SU-DHL-6 (cell line): Measurements from ENCODE around the gene CFAP43.

Source experiments
- H2AFZ ChIP-seq: fragments of 200-600 bp; sonication (generic); 2 replicates; pipeline ENCODE4 v1.6.1; 2014; ENCODE audit warnings: low read depth, mild to moderate bottlenecking, moderate library complexity, mixed read lengths, antibody characterized with exemption, low read length; ENCODE audit not compliant: severe bottlenecking
- H3F3A ChIP-seq: fragments of 200-600 bp; shearing (Covaris generic); 2 replicates; pipeline ENCODE4 v1.6.0; 2016; ENCODE audit warnings: antibody characterized with exemption, mild to moderate bottlenecking; ENCODE audit not compliant: insufficient read depth
- H3K27ac ChIP-seq: fragments of 200-600 bp; sonication (generic); 2 replicates; pipeline ENCODE4 v1.5.1; 2016; ENCODE audit warnings: low read depth, mild to moderate bottlenecking, low read length, moderate library complexity, mixed read lengths
- H3K27me3 ChIP-seq: fragments of 200-600 bp; sonication (generic), shearing (Covaris generic); 2 replicates; pipeline ENCODE4 v1.6.0; 2014; ENCODE audit warnings: mild to moderate bottlenecking, low read length
- H3K36me3 ChIP-seq: fragments of 200-600 bp; sonication (generic); 2 replicates; pipeline ENCODE4 v1.6.1; 2014; ENCODE audit warnings: mild to moderate bottlenecking, low read length, mixed read lengths
- H3K4me2 ChIP-seq: fragments of 300-600, 200-600 bp; shearing (Covaris generic), sonication (generic); 2 replicates; pipeline ENCODE4 v1.6.0; 2014; ENCODE audit warnings: low read length, low read depth, mild to moderate bottlenecking; ENCODE audit not compliant: poor library complexity, severe bottlenecking
- H3K4me3 ChIP-seq: fragments of 200-600 bp; sonication (generic); 2 replicates; pipeline ENCODE4 v1.5.1; 2014; ENCODE audit warnings: antibody characterized with exemption, low read length, mild to moderate bottlenecking, mixed read lengths; ENCODE audit not compliant: insufficient read depth, poor library complexity, severe bottlenecking
- H3K79me2 ChIP-seq: fragments of 200-600 bp; sonication (generic); 2 replicates; pipeline ENCODE4 v1.6.1; 2014; ENCODE audit warnings: mild to moderate bottlenecking, low read length, moderate library complexity; ENCODE audit not compliant: insufficient read depth
- H3K9ac ChIP-seq: fragments of 200-600 bp; sonication (generic); 2 replicates; pipeline ENCODE4 v1.7.0; 2014; ENCODE audit warnings: mild to moderate bottlenecking, low read length
- H3K9me2 ChIP-seq: fragments of 200-600 bp; sonication (generic); replicated peaks from 2 replicates; pipeline ENCODE4 v1.6.1; 2014; ENCODE audit warnings: low read length; ENCODE audit not compliant: insufficient read depth
- H3K9me3 ChIP-seq: fragments of 200-600 bp; sonication (generic); 2 replicates; pipeline ENCODE4 v1.6.1; 2014; ENCODE audit warnings: low read length, mixed read lengths; ENCODE audit not compliant: insufficient read depth
- H4K20me1 ChIP-seq: fragments of 200-600 bp; sonication (generic); 2 replicates; pipeline ENCODE4 v1.6.1; 2014; ENCODE audit warnings: low read depth, mild to moderate bottlenecking, antibody characterized with exemption, low read length, moderate library complexity, mixed read lengths
- CTCF ChIP-seq: fragments of 200-600 bp; sonication (generic); IDR thresholded peaks from one replicate; pipeline ENCODE4 v1.5.1; 2017; ENCODE audit warnings: antibody characterized with exemption, mild to moderate bottlenecking, low read length, moderate library complexity; ENCODE audit not compliant: insufficient read depth, poor library complexity, severe bottlenecking
- EZH2phosphoT487 ChIP-seq: fragments of 200-600 bp; sonication (generic), shearing (Covaris generic); conservative IDR thresholded peaks from 2 replicates; pipeline ENCODE4 v1.6.1; 2018; ENCODE audit warnings: mild to moderate bottlenecking, antibody characterized with exemption, low read length, moderate library complexity, mixed read lengths

CFAP43 gene

GRCh38 chr10:104209575-104210198 lies 22.5 kb downstream of the CFAP43 start:
- H3K36me3 ChIP-seq = no peaks in the 10 kb centered on the region
- no peaks in the 10 kb centered on the region for H4K20me1 ChIP-seq
- no peaks in the 10 kb centered on the region for H3K9me3 ChIP-seq
- H3F3A ChIP-seq = no peaks in the 10 kb centered on the region
- H2AFZ ChIP-seq = no peak overlapping the region
- no peak overlapping the region for H3K9ac ChIP-seq
- no peak for TF ChIP-seq EZH2phosphoT487
- no peak for TF ChIP-seq CTCF
- H3K79me2 ChIP-seq = no peaks in the 10 kb centered on the region
- no peaks in the 10 kb centered on the region for H3K9me2 ChIP-seq
- no peak overlapping the region for H3K27ac ChIP-seq
- H3K27me3 ChIP-seq = no peaks in the 10 kb centered on the region; the same call in 1 of the 2 replicates
- no peak overlapping the region for H3K4me3 ChIP-seq
- H3K4me2 ChIP-seq = no peak overlapping the region

DNA sequence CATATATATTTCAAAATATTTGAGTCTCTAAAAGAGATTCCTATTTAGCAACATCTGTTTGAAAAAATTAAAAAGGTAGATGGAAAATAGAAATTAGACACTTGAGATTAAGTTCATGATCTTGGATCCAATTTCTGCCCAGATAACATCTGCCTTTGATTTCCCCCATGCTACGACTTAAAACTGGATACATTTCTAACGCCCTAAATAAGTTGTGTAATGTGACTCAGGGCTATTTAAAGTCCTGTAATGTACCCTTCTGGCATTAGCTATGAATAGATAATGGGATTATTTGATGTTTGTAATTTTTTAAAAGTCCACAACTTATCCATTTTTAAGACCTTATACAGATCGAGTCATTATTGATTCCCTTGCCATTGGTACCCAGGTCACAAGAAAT lies 23.4 kb downstream of the CFAP43 start:
- Histone ChIP-seq H2AFZ (no peak overlapping the region), H3K27ac (no peak overlapping the region), H3K4me2 (no peak overlapping the region), H3K36me3 (no peaks in the 10 kb centered on the region), H3K27me3 (no peaks in the 10 kb centered on the region; the same call in 1 of the 2 replicates), H3K9ac (no peak overlapping the region), H3K9me2 (no peaks in the 10 kb centered on the region), H3K79me2 (no peaks in the 10 kb centered on the region), H3F3A (no peaks in the 10 kb centered on the region), H3K9me3 (no peaks in the 10 kb centered on the region), H3K4me3 (no peak overlapping the region), H4K20me1 (no peaks in the 10 kb centered on the region)
- TF ChIP-seq CTCF (no peak), EZH2phosphoT487 (no peak)

DNA sequence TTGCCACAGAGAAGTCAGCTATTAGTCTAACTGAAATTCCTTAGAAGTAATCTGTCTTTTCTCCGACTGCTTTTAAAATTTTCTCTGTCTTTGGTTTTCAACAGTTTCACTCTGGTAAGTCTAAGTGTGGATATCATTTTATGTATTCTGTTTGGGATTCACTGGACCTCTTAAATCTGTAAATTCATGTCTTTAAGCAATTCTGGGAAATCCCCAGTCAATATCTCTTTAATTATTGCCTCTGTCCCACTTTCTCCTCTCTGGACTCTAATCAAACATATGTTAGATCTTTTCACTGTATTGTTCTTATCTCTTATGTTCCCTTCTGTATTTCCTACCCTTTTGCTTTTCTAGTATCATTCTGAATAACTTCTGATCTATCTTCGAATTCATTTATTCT lies 29.9 kb downstream of the CFAP43 start:
- Histone ChIP-seq H3K4me2 (no peak overlapping the region), H3F3A (no peaks in the 10 kb centered on the region), H3K9ac (no peak overlapping the region), H3K9me2 (no peaks in the 10 kb centered on the region), H3K27me3 (0 out of 2 replicates have a peak, but pooled peaks cover 3% of the 10 kb centered on the region), H3K9me3 (no peaks in the 10 kb centered on the region), H2AFZ (no peak overlapping the region), H3K79me2 (no peaks in the 10 kb centered on the region), H4K20me1 (no peaks in the 10 kb centered on the region), H3K27ac (no peak overlapping the region), H3K36me3 (no peaks in the 10 kb centered on the region), H3K4me3 (no peak overlapping the region)
- TF ChIP-seq EZH2phosphoT487 (no peak), CTCF (no peak)

- TF ChIP-seq EZH2phosphoT487 (no peak), CTCF (no peak)
Measured at GRCh38 chr10:104201636-104202035, 30.5 kb downstream of the CFAP43 start.

More at GRCh38 chr10:104201636-104202035, 30.5 kb downstream of the CFAP43 start:
- no peak overlapping the region for H3K9ac ChIP-seq
- H3F3A ChIP-seq = no peaks in the 10 kb centered on the region
- H3K27ac ChIP-seq = no peak overlapping the region
- H3K4me2 ChIP-seq = no peak overlapping the region
- no peaks in the 10 kb centered on the region for H3K9me2 ChIP-seq
- H3K27me3 ChIP-seq = 0 out of 2 replicates have a peak, but pooled peaks cover 3% of the 10 kb centered on the region
- no peaks in the 10 kb centered on the region for H3K36me3 ChIP-seq
- H3K79me2 ChIP-seq = no peaks in the 10 kb centered on the region
- H3K9me3 ChIP-seq = no peaks in the 10 kb centered on the region
- no peak overlapping the region for H2AFZ ChIP-seq
- H4K20me1 ChIP-seq = no peaks in the 10 kb centered on the region
- no peak overlapping the region for H3K4me3 ChIP-seq
